CD4-positive, alpha-beta T cell treated with Interleukin-15 for 4 hours (primary cell): ENCODE results near the gene RPL41.
"Not testable (repeated sequence)": the region's sequence is repeated elsewhere in the genome, so short reads cannot be mapped to it uniquely, and the experiment has no call there.

ENCODE experiments used
- DNase-seq: peaks from one replicate; pipeline ENCODE4 v3.0.0-alpha.2; 2020; ENCODE audit warnings: low spot score

Gene RPL41

GRCh38 chr12:56116267-56117081 lies at the start of gene RPL41:
RPL41 (plus strand) TSS chr12:56116633.
- DNase-seq, result peak; percentile 94

GRCh38 chr12:56071648-56072047 lies 44.8 kb upstream of the RPL41 start:
- no peak for DNase-seq

- DNase-seq, result no peak
Observed at GRCh38 chr12:56074396-56074795, 42.0 kb upstream of the RPL41 start.

GRCh38 chr12:56077966-56078365 lies 38.5 kb upstream of the RPL41 start:
- DNase-seq, result not testable (repeated sequence)

DNA sequence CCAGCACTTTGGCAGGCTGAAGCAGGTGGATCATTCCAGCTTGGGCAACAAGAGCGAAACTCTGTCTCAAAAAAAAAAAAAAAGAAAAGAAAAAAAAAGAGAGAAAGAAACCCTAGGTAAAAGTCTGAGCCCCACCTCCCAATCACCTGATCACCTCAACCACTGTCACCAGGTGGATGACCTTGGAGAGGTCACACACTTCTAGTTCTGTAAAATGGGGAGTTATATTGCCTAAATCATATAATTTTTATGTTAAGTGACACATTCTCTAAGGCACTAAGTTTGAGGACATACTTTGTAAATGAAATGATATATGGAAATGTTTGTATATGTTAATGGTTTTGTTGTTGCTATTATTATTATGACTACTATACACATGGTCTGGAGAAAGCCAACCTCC lies 38.0 kb upstream of the RPL41 start:
- no peak for DNase-seq

GRCh38 chr12:56078931-56079722 lies 37.3 kb upstream of the RPL41 start:
- DNase-seq, result peak; percentile 40

DNA sequence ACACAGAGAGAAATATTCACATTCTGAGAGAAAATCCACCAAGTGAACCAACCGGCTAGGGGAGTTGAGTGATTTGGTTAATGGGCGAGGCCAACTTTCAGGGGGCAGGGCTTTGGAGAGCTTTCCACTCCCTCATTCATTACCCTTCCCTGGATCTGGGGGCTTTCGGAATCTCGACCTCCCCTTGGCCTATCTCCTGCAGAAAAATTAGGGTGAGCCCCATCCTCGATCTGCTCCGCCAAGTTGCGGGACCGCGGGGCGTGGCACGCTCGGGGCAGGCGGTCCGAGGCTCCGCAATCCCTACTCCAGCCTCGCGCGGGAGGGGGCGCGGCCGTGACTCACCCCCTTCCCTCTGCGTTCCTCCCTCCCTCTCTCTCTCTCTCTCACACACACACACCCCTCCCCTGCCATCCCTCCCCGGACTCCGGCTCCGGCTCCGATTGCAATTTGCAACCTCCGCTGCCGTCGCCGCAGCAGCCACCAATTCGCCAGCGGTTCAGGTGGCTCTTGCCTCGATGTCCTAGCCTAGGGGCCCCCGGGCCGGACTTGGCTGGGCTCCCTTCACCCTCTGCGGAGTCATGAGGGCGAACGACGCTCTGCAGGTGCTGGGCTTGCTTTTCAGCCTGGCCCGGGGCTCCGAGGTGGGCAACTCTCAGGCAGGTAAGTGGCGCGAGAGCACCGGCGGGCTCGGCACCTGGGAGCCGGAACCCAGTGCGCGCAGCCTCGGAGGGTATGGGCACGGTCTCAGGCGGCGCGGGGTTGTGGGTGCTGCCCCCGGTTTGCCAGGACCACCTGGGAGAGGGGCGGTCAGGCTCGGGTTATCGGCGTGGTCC lies 36.5 kb upstream of the RPL41 start, which contains the start of gene ERBB3:
ERBB3 (plus strand) TSS at position 443 of the 833 bp plus-strand sequence; CDS start at position 579, 136 bp downstream.
- peak; percentile 69 for DNase-seq

- no peak for DNase-seq
Observed at GRCh38 chr12:56080556-56081138, 35.8 kb upstream of the RPL41 start.

DNA sequence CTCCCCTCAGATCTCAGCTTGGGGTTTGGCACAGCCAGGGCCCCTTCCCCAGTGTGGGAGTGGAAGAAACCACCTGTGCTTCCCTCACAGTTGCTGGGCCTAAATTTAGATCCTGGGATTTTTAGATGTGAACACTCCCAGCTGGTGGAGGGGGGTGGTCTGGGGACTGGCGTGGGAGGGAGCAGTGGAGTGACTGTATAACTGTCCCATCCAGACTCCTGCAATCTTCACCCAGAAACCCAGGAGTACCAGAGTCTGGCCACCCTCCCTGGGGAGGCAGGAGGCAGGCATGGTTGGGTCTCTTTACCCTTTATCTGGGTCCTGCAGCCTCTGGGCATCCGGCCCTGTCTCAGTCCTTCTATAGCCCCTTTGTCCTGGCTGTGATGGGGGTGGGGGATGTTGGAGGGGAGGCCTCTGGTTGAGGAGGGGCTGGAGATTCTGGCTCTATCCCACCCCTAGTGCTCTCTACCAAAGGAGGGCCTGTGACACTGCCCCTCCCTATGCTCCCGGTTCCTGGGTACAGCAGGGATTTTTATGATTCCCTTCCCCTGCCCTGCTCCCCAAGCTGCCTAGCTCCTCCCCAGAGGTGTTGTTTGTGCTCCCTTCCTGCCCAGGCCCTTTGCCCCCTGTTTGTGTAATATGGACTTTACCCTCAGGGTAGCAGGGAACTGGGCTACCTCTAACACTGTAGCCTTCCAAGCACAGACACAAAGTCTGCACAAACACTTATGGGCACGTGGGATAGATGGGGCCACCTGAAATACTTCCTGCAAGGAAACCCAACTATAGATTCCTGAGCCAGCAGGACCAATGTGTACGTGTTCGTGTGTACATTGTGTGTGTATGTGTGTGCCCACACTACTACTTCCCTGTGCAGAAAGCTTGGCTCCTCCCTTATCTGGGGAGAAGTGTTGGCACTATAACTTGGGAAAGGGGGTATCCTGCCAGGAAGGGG lies 34.8 kb upstream of the RPL41 start:
- DNase-seq, result no peak

DNA sequence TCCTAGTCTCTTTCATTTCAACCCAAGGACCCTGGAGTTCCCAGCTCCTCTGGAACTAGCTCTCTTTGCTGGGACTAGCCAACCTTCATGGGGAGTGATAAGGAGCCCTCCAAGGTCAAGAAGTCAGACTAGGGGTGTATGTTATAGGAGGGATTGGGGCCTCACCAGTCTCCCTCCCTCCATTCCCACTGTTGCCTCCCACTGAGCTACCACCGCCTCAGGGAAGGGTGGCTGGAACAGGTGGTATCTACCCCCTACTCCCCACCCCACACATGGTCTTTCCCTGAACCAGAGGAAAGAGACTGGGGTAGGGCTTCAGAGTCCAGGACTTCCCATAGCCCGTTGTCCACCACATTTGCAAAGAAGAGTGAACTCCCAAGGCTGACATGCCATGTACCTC lies 34.1 kb upstream of the RPL41 start:
- no peak for DNase-seq

- DNase-seq, result no peak
Observed at GRCh38 chr12:56082967-56083366, 33.5 kb upstream of the RPL41 start.

- DNase-seq, result no peak
Observed at GRCh38 chr12:56084958-56085543, 31.4 kb upstream of the RPL41 start.

DNA sequence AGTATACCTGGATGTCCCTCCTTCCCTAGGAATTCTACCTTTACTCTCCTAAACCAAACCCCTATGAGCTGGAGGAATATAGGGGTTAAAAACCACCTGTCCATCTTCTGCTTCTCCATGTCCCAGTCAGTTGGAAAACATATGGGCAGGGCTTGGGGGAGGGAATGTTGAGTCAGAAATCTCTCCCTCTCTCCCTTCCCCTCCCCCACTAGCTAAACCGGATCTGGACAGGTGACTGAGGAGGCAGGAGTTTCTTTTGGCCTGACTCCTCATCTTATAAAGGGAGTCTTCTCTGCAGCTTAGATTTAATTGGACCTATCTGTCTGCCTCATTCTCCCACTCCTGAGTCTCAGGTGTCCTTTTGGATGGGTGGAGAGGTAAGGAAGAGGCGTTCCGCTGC lies 30.3 kb upstream of the RPL41 start:
- DNase-seq, result no peak

DNA sequence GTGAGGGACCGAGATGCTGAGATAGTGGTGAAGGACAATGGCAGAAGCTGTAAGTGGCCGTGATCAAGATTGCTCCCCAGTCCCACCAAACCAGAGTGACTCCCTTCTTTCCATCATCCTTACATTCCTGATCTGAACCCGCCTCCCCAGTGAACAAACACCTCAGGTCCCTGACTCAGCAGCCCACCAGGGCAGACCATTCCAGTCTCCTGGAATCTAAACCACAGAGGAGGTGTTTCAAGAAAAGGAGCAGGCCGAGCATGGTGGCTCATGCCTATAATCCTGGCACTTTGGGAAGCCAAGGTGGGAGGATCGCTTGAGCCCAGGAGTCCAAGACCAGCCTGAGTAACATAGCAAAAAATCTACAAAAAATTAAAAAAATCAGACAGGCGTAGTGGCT lies 29.8 kb upstream of the RPL41 start:
- DNase-seq, result no peak

DNA sequence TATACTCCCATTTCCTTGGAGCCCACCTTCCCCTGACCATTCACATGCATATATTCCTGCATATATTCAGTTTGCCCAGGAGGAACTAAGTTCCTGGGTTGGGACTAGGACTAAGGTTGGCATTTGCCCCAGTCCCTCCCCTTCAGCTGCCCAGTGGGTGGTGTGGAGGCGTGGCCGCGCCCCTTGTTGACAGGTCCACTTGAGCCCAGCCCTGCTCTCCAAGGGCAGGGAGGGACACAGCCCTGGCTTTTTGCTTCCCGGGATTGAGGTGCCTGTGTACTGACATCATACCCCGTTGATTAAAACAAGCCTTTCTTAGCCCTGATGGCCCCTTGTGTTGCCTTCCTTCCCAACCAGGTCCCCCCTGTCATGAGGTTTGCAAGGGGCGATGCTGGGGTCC lies 29.2 kb upstream of the RPL41 start:
- DNase-seq, result no peak

DNA sequence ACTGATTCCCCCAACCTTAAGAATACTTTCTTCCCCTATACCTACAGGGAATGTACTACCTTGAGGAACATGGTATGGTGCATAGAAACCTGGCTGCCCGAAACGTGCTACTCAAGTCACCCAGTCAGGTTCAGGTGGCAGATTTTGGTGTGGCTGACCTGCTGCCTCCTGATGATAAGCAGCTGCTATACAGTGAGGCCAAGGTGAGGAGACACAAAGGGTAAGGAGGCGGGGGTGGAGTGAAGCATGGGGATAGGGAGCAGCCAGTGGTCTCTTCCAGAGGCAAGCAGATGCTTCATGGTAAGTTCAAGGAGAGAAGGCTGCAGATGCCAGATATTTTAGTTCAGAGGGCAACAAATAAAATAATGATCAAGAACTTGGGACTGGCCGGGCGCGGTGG lies 18.7 kb upstream of the RPL41 start:
- no peak for DNase-seq

DNA sequence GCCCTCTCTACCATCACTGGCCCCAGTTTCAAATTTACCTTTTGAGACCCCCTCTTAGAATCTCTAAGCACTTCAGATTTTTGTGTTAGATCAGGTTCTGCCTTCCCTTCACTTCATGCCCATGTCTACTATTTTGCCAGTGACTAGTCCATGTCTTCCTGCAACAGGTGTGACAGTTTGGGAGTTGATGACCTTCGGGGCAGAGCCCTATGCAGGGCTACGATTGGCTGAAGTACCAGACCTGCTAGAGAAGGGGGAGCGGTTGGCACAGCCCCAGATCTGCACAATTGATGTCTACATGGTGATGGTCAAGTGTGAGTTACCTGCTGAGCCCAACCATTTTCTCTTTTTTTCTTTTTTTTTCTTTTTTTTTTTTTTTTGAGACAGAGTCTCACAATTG lies 17.8 kb upstream of the RPL41 start:
- no peak for DNase-seq

- no peak for DNase-seq
Observed at GRCh38 chr12:56099787-56100186, 16.6 kb upstream of the RPL41 start.

GRCh38 chr12:56101045-56101444 lies 15.4 kb upstream of the RPL41 start:
- no peak for DNase-seq

DNA sequence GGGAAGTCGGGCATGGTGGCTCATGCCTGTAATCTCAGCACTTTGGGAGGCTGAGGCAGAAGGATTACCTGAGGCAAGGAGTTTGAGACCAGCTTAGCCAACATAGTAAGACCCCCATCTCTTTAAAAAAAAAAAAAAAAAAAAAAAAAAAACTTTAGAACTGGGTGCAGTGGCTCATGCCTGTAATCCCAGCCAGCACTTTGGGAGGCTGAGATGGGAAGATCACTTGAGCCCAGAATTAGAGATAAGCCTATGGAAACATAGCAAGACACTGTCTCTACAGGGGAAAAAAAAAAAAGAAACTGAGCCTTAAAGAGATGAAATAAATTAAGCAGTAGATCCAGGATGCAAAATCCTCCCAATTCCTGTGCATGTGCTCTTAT lies 13.8 kb upstream of the RPL41 start:
- no peak for DNase-seq
